Activated CD4-positive, alpha-beta T cell treated with anti-CD3 and anti-CD28 coated beads for 4 hours (primary cell): ENCODE results near the gene PIR.

Experiments used
- DNase-seq, 2 donors: peaks; one replicate each; pipeline ENCODE4 v3.0.0-alpha.2; 2020

The PIR gene

DNA sequence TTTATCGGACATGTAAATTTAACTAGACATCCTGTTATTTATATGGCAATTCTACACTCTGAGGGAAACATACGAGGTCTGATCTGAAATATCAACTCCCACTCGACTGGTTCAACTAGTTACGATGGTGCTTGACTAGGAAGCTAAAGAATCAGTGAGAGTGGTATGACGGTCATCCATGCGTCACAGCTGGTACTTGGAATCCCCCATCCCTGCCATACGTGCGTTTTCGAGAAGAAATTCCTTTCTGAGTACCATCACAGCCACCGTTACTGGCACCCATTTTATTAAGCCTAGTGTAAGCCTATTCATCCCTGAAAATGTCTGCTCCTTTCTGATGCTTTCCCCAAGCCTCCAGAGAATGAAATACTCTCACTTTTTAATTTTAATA lies 157.1 kb downstream of the PIR start:
- DNase-seq: peak; percentile 23 to 28

DNA sequence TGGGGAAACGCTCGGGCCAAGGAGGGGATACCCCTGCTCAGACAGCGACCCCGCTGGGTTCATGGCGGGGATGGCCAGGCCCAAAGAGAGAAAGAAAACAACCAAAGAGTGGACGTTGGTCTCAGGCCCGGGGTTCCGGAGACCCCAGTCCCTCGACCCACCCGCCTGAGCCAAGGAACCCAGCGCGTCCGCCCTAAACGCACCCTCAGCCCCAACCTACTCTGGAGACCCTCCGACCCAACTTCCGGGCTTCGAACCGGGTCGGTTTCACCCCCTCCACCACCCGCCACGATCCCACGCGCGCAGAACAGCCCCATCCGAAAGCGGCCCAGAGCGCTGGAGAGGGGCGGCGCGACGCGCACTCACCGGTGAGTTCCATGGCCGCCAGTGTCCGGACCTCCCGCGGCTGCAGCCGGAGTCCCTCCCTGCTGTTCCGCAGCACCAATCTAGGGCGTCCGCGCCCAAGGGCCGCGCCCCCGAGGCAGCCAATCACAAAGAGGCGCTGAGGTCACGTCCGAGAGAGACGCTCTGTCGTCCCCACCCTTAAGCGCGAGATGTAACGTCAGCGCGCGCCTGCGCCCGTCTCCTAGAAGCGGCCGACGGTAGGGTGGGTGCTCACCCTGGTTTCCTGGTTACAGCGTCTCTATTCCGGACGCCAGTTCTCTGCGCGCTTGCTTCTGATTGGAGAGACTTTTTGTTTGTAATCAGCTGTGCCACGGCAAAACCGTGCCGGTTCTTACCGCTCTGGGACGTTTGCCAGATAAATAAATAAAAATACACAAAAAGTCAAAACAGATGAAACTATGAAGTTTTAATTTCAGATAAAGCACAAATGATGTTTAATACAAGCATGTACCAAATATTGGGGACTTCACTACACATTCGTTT lies 157.8 kb downstream of the PIR start, which contains the start of gene PIGA:
Gene PIGA, minus strand, starts transcription at position 389 of the 888 bp plus-strand sequence. CDS start 3,593 bp downstream, outside the sequence.
- peak; percentile 82 to 85 for DNase-seq
